HG03064 (cell line): Measurements from ENCODE around the gene DNLZ.
"Not testable (repeated sequence)": the region's sequence is repeated elsewhere in the genome, so short reads cannot be mapped to it uniquely, and the experiment has no call there.

ENCODE experiments used
- ATAC-seq: cut with Tn5 transposase; IDR thresholded peaks from one replicate; pipeline ENCODE4 v1.9.1; 2021; ENCODE audit warnings: low read depth; ENCODE audit not compliant: unreplicated experiment

The DNLZ gene

DNA sequence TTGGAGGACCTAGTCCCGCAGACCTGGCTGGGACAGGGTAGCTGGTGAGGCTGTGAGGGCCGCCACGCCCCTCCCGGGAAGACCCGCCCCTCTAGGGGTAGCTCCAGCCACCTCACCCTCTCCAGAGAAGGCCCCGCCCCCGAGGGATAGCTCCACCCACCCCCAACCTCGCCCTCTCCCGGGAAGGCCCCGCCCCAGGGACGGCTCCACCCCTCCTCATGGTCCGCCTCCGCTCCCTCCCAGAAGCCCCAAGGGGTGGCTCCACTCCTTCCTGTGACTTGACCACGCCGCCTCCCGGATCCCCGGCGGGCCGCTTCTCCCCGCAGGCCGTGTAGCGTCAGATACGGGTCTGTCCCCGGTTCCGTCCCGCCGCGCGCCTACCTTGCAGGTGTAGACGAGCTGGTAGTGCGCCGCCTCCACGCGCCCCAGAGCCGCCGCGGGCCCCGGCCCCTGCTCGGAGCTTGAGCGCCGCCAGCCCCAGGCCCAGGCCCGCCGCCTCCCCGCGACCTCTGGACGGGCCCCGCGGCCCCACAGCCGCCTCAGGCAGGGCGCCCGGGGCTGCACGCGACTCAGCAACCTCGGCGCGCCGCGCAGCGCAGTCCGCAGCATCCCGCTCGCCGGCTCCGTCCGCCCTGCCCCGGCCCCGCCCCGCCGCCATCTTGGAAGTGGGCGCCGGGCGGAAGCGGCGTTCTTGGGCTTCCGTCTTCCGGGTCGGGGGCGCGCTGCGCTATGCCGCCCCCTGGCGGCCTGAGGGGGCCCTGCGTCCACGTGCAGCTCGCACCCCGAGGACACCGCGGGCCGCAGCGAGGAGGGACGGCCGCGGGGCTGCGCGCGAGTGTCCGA lies at the start of gene DNLZ:
Gene DNLZ, minus strand, starts transcription at position 639 of the 843 bp plus-strand sequence. Its CDS starts 30 bp downstream, at position 609.
- ATAC-seq, result peak; percentile 66

DNA sequence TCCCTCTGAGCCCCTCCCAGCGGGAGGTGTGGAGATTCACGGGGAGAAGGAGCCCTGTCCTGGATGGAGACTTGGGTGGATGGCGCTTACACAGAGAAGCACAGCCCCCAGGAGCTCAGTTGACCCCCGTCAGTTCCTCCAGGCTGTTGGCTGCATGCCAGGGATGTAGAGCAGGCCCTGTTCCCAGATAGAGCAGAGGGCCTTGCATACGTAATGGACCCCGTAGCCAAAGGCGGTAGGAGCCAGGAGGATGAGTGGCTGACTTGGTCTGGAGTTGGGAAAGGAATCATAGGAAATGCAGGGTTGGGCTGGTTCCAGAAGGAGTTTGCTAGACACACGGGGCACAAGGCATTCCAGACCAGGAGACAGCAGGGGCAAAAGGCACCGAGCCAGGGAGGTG lies 49.4 kb upstream of the DNLZ start:
- ATAC-seq, result no peak

DNA sequence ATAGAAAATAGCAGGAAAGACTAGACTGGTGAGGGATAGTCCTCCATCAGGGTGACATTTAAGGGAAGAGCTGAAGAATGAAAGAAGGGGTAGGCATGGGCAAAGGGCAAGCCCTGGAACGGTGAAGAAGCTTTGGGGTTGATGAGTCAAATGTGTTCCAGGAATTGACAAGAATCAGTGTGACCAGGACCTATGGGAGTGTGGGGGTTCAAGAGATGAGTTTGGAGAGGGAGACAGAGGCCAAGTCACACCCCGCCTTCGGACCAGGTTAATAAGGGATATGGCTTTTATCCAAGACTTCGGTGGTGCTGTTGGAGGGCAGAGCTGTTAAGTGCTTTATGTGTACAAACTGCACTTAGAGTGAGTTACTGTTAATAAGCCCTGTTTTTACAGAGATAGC lies 47.8 kb upstream of the DNLZ start:
- no peak for ATAC-seq

DNA sequence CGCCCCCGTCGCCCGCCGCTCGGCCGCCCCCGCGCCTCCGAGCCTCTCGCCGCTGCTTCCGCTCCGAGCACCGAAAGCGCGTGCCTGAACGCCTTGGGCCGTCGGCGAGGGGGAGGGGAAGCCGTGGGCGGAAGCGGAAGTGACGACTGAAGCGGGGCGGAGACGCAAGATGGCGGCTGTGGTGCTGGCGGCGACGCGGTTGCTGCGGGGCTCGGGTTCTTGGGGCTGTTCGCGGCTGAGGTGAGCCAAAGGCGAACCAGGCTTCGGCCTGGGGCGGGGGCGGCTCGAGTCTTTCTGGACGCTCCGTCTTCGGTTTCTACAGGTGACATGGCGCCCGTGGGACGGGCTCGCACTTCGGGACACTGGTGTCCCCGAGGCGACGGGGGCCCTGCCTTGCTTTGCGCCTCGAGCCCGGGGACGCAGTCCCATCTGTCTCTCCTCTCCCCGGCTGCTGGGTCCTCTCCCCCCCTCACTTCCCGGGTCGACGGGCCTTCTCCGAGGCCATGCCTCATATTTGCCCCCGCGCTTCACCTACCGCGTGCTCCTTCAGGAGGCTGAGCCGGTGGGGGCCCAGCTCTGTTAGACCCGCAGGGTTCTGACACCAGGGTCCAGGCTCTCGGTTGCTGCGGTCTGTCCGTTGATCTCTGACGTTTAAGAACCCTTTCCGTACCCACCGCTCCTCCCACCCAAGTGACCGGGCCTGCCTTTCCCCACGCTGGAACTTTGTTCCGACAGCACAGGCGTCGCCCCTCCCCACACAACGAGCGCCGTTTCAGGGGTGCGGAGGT lies 47.1 kb upstream of the DNLZ start, which contains the start of the genes ENTR1 and PMPCA:
Gene ENTR1, minus strand, starts transcription at position 115 of the 788 bp plus-strand sequence. CDS start 217 bp downstream, outside the sequence.
Gene PMPCA, plus strand, starts transcription at position 159 of the 788 bp plus-strand sequence. Its CDS starts 11 bp downstream, at position 170.
- ATAC-seq, result peak; percentile 82

DNA sequence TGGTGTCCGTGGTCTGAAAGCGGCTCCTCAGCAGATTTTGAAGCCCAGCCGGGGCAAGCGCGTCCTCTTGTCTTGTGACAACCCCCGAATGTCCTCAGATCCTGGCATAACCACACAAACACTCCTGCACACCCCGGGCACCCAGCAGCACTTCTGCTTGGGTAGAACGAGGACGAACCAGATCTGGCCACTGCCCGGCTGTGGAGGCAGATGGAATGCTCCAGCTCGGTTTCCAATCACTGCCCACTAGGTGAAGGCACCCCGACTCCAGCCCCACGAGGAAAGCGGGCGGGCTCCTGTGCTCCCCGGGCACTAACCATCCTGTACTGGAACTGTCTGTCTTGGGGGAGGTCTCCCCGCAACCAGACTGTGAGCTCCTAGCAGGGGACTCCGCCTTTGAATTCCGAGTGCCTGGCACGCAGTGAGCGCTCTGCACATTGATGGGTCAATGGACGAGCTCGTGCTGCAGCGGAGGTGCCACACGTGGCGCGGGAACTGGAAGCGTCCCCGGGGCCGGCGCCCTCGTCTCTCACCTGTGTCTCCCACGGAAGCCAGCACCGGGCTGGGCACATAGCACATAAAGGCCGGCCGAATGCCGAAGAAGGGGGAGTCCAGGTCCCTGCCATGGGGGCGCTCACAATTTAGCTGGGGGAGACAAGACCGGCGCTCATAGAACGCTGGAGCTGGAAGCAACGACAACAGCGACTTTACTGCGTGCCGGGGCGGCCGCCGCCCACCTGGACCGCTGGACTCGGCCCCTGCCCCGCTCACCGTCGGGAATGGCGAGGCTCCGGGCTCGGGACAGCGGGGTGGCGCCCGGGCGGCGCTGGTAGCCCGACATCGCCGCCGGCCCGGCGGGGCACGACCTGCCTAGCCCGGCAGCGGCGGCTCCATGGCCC lies 46.3 kb upstream of the DNLZ start:
- peak; percentile 5 for ATAC-seq

DNA sequence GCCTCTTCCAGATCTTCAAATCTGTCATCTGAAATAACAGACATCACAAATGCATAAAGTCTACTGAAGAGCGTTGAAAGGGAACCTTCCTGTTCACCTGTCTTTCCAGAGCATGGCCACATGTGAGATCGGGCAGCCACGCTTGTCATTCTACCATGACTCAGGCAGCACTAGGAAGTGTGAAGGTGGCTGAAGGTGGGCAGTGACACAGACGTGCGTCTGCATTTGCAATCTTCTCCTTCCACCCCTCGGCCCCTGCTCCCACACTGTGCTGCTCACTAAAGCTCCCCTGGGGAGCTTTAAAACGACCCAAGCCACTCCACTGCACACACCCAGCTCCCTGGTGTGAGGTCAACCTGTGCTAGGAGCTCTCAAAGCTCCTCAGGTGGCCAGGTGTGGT lies 44.4 kb upstream of the DNLZ start:
- ATAC-seq, result no peak

DNA sequence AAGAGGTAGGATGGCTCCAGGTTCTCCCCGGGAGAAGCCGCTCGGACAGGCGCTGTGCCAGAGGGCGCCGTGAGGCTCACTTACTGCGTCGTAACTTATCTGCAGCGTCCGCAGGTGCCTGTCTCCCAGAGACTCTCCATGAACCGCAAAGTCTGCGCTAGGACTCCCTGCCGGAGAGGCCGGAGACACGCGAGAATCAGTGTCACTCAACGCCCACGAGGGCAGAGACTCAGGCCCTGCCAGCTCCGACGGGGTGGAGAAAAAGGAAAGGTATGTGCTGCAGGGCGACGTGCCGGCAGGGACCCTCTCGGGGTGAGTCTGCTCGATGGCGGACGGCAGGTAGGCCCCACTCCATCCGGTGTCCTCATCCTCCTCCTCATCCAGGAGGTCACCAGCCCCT lies 43.5 kb upstream of the DNLZ start:
- ATAC-seq, result not testable (repeated sequence)

DNA sequence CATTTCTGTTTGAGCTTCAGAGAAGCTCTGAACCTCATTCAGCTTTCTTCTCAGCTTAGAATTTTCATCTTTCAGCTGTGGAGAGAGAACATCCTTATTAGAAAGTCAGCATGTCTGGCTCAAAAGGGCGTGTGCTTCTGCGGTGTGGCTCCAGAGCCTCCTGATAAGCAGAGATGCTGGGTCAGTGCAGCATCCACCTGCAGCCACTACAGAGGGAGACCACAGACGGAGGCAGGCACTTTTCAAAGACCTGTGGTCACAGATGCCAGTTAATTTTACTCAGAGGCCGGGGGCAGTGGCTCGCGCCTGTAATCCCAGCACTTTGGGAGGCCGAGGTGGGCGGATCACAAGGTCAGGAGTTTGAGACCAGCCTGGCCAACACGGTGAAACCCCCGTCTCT lies 42.4 kb upstream of the DNLZ start:
- not testable (repeated sequence) for ATAC-seq

DNA sequence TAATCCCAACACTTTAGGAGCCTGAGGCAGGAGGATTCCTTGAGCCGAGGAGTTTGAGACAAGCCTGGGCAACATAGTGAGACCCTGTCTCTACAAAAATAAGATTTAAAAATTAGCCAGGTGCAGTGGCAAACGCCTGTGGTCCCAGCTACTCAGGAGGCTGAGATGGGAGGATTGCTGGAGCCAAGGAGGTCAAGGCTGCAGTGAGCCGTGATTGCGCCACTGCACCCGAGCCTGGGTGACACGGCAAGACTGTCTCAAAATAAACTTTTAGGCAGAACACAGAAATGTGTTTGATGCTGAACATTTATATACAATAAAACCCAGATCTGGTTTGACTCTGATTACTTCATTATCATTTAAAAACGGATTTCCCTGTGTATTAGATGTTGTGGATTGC lies 41.9 kb upstream of the DNLZ start:
- ATAC-seq, result no peak

DNA sequence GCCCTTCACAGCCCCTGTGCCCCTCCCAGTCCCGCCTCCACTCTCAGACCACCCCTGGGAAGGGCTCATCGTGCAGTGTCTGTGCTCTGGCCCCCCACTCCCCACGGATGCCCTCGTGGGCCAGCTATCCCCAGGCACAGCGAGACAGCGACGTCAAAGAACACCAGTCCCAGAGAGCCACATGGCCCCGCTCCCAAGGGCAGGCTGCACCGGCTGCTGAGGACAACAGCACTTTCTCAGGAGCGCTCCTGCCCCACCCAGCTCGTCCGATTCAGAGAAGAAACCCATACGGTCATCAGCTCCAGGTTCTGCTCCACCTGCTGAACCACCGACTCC lies 41.2 kb upstream of the DNLZ start:
- ATAC-seq, result no peak

DNA sequence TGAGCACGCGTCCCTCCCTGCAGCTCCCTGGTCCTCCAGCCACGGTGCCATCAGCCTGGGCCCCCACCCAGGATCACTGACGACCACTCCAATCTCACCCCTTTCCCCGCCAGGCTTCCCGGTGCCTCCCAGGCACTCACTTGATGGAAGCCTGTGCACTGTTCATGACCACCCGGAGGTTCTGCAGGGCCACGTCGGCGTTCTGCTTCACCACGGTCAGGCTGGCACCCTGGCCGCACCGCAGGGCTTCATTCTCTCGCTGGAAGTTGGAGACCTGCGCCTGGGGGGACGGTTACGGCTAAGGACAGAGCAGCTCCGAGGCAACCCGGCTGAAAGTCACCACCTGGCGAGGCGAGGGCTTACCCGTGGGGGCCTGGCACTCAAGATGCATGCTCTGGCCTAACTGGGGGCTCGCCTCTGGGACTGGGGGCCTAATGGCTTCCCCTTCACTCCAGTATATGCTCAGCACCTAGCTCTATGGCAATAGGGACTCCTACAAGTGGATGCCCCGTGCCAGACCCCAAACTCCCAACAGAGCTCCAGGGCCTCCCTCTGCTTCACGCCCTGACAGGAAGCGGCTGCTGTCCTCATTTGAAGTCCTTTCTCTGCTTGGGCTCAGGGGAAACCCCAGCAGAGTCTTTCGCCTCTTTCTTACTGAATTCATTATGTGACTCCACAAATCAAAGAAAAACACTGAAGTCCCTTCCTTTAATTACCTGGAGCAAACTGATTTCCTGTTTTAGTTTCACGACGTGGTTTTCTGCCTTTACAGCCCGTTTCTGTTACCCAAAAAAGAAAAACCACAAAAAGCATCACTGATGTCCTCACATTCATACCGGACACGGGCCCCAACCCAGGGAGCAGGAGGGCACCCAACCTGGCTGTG lies 40.6 kb upstream of the DNLZ start:
- no peak for ATAC-seq

DNA sequence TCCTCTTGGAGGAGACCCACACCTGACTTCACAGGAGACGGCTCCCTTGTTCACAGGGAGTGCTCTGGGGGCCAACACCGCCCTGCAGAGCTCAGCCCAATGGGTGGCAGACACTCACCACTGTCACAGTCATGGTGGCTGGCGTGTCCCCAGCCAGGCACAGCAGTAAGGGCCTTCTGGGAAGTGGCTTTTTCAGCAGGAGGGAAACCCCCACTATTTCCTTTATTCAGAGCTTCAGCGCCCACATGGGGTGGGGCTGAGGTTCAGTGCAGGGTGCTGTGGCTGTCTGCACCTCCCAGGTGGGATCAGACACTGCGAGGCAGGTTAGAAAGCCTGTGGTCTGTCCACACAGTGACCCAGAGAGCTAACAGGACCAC lies 40.0 kb upstream of the DNLZ start:
- no peak for ATAC-seq

DNA sequence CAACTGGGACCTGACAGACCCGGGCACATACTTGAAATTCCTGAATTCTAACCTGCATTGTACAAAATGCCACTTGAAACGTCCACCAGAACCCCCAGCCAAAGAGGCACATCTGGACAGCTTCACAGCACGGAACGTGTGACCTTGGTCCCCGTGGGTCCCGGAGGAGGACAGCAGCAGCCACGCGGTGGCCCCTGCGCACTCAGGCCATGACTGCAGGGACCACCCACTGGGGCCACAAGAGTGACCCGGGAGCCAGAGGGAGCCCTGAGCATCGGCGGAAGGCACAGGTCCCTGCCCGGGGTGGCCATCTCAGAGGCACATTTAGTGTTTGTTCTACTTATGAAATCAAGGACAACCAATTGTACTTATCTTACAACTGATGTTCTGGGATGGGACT lies 38.5 kb upstream of the DNLZ start:
- no peak for ATAC-seq

DNA sequence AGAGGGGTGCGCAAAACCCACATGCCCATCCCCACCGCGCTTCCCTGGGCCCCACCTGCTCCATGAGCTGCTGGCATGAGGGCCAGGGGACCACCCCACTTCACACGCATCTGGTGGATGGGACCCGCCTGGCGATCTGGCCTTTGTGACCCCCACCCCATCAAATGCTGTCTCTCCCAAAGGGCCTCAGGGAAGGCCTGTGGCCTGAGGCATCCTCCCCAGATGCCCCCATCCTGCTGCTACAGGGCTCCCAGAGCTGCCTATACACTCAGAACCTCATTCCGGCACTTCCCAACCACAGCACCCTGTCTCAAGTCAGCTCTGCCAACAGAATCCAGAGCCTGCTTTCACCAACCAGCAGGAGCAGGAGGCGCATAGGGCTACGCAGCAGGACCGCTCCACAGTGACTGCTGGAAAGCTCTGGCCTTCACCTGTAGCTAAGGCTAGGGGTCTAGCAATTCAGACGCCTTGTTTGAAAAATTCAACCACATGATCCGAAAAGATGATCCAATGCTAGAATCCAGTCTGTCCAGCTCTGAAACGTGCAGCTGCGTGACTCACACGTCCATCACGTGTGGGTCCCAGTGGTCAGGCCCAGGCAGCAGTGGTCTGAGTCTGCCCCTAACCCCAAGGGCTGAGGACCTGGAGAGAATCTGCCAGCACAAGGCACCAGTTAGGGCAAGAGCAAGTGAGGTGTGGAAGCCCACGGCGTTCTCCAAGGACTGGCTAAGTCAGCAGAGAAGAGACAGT lies 37.8 kb upstream of the DNLZ start:
- no peak for ATAC-seq

DNA sequence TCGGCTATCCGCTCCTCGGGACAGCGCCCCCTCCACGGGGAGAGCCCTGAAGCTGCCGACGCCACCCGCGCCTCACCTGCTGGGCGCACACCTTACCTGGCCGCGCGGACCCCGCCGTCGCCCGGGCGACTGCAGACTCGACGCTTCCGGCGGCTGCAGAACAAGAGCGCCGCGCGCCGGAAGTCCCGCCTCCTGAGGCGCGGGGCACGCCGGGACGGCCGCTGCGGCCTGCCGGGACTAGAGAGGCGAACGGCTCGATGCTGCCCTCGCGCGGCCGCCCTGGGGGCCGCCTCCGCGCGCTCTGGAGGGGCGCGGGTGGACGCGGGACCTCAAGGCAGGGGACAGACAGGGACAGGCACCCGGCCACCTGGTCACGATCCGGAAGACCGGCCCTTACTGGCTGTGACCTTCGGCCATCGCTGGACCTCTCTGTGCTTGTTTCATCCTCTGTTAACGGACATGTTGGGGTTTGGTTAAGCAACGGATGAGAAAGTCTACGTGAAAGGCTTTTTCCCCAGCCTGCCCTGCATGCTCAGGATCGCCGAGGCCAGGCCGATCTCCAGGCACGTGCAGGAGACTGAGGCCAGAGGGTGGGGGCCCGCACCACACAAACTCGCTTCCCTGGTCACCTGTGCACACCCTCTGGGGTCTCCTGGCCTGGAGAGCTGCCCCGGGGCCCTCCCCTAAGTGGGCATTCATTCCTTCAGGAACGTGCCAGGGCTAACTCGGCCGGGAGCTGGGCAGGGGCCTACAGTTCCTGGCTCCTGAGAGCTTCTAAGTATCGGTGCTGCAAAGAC lies 36.7 kb upstream of the DNLZ start, which contains the start of gene SNAPC4:
Gene SNAPC4, minus strand, starts transcription at position 133 of the 797 bp plus-strand sequence. CDS start 1,742 bp downstream, outside the sequence.
- ATAC-seq, result peak; percentile 62

DNA sequence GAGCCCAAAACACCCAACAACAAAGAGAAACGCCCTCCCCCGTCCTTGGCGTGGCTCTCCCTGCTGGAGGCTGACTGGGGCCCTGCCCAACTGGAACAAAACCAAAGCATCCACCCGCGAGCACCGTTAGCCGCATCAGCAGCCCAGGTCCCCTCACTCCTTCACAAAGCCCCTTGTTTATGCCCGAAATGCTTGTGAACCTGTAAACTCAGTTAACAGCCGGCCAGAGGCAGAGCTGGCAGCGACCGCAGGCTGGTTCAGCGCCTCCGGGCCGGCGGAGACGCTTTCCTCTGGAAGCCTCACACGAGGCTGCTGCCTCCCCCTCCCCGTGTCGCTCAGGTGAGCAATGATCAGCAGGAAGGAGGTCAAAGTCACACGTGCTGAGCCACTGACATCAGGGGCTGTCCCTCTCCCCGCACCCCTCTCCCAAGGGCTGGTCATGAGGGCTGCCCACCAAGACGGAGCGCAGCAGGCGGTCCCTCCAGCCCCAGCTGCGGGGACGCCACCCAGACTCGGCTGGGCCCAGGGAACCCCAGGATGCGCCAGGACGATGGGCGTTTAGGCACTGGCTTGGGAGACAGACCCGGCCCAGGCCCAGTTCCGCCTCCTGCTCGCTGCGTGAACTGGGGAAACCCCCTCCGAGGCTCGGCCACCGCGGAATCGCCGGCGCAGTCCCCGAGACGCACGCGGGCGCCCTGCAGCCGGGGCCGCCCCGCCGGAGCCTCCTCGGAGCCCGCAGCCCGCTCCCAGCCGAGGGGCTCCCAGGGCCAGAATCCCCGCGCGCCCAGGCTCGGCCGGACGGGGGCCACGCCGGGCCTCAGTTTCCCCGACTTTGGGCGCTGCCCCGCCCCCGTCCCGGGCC lies 35.9 kb upstream of the DNLZ start:
- peak; percentile 10 for ATAC-seq

DNA sequence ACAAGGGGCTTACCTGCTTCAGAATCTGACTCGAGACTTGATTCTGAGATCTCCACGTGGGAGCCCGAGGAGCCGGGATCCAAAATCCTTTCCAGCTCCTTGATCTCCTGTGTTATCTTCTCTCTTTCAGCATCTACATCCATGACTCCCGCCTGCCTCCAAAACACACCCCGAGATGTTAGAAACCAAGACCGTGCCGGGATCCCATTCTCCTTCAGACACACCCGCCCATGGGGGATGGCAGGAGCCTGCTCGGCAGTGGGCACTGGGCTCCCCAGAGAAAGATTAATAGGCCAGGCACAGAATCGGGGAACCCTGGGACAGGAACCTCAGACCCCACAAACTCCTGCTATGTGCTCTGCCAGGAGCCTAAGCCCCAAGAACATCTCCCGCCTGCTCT lies 34.7 kb upstream of the DNLZ start:
- ATAC-seq, result no peak
